Loucy (cell line): ENCODE data around the gene GAPDHS.

ENCODE experiments used
- EZH2phosphoT487 ChIP-seq: fragments of 200-600 bp; IDR thresholded peaks from 2 replicates; pipeline ENCODE4 v1.6.1; 2018; ENCODE audit warnings: antibody characterized with exemption, mild to moderate bottlenecking, moderate library complexity, borderline replicate concordance
- TF ChIP-seq, protein P1 (sequence below): fragments of 200-600 bp; sonication (generic); conservative IDR thresholded peaks from 2 replicates; pipeline ENCODE4 v1.5.1; 2014; ENCODE audit warnings: mild to moderate bottlenecking, antibody characterized with exemption, low read length

DNA sequence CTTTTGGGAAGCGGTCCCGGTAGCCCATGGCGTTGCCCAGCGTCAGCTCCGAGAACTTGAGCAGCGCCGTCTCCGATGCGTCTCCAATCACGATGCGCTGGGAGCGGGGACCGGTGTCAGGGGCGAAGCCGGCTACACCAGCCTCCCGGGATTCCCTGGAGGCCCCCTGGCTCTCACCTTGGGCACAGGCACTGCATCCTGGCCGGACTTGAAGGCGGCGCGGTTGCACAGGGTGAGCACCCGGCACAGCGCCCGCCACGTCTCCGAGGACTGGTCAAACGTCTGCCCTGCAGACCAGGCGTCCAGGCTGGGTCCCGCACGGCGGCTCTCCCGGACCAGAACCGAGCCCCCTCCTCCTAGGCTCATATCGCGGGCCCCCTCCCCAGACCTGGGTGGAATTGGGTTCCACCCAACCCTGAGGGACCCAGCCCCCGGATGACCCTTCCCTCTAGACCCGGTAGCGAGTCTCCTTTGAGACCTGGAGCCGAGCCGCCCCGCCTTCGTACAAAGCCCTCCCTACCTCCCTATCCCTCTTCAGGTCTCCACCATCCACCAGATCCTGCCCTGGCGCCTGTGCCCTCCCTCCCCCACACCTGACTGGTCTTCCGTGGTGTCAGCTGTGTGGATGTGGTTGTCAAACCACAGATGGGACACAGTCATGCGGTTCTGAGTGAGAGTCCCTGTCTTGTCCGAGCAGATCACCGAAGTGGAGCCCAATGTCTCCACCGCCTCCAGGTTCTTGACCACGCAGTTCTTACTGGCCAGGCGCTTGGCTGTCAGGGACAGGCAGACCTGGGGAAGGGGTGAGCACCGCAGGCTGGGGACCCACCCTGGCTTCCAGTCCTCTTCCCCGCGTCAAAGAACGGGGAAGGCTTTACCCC lies 25.4 kb downstream of the GAPDHS start:
- TF ChIP-seq, protein P1, sequence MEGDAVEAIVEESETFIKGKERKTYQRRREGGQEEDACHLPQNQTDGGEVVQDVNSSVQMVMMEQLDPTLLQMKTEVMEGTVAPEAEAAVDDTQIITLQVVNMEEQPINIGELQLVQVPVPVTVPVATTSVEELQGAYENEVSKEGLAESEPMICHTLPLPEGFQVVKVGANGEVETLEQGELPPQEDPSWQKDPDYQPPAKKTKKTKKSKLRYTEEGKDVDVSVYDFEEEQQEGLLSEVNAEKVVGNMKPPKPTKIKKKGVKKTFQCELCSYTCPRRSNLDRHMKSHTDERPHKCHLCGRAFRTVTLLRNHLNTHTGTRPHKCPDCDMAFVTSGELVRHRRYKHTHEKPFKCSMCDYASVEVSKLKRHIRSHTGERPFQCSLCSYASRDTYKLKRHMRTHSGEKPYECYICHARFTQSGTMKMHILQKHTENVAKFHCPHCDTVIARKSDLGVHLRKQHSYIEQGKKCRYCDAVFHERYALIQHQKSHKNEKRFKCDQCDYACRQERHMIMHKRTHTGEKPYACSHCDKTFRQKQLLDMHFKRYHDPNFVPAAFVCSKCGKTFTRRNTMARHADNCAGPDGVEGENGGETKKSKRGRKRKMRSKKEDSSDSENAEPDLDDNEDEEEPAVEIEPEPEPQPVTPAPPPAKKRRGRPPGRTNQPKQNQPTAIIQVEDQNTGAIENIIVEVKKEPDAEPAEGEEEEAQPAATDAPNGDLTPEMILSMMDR: no peak
- TF ChIP-seq EZH2phosphoT487: no peak
